PC-3 (cell line): ENCODE data around the gene FBF1. TPM values are rescaled to one million over a fixed set of nuclear protein-coding genes. Genes with fewer than 3 reads are reported as not detected.

Experiments
- ATAC-seq: fragments of 200-7000 bp; cut with Tn5 transposase; 2 replicates; pipeline ENCODE4 v1.9.1; 2020; ENCODE audit warnings: mild to moderate bottlenecking, moderate library complexity
- BruUV-seq: library from RNA; stranded (reverse); fragments of 400-500 nt; replicated peaks from 2 replicates; lab custom pipeline; 2021; lab: Mats Ljungman, UMichigan
- CTCF ChIA-PET: fragments of 300-600 bp; sonication (Branson Sonifier 250); formaldehyde crosslinking; loops from one replicate; lab custom pipeline; 2022; ENCODE audit warnings: antibody characterized with exemption; lab: Charles Lee
- POLR2A ChIA-PET: fragments of 300-600 bp; sonication (Branson Sonifier 250); formaldehyde crosslinking; loops from one replicate; lab custom pipeline; 2022; ENCODE audit warnings: antibody characterized with exemption; ENCODE audit not compliant: unreplicated experiment; lab: Charles Lee
- DNase-seq: peaks from one replicate; pipeline ENCODE4 v3.0.0-alpha.2; 2015
- H2AFZ ChIP-seq: fragments of 300-600 bp; sonication (generic); 2 replicates; pipeline ENCODE4 v1.6.0; 2016; ENCODE audit warnings: antibody characterized with exemption, low read length
- H3F3A ChIP-seq: fragments of 300-600 bp; sonication (generic); one replicate; pipeline ENCODE4 v1.6.0; 2017; ENCODE audit warnings: antibody characterized with exemption, low read length, control low read depth, mild to moderate bottlenecking; ENCODE audit not compliant: unreplicated experiment
- H3K27ac ChIP-seq: fragments of 300-600 bp; sonication (generic); 2 replicates; pipeline ENCODE4 v1.5.1; 2016; ENCODE audit warnings: mild to moderate bottlenecking, low read length
- H3K27me3 ChIP-seq: fragments of 300-600 bp; sonication (generic); 2 replicates; pipeline ENCODE4 v1.6.1; 2016; ENCODE audit warnings: low read length, mixed read lengths
- H3K36me3 ChIP-seq: fragments of 300-600 bp; sonication (generic); 2 replicates; pipeline ENCODE4 v1.6.1; 2016; ENCODE audit warnings: low read depth, mixed run types, low read length, mixed read lengths
- H3K4me1 ChIP-seq: fragments of 300-600 bp; sonication (generic); 2 replicates; pipeline ENCODE4 v1.5.1; 2016; ENCODE audit warnings: low read length; ENCODE audit not compliant: insufficient read depth
- H3K4me2 ChIP-seq: fragments of 300-600 bp; sonication (generic); 2 replicates; pipeline ENCODE4 v1.6.0; 2016; ENCODE audit warnings: low read length
- H3K4me3 ChIP-seq: fragments of 300-600 bp; sonication (generic); 2 replicates; pipeline ENCODE4 v1.5.1; 2016; ENCODE audit warnings: mild to moderate bottlenecking, low read length, mixed read lengths
- H3K79me2 ChIP-seq: fragments of 300-600 bp; sonication (generic); 2 replicates; pipeline ENCODE4 v1.6.1; 2017; ENCODE audit warnings: low read length, mixed read lengths
- H3K9ac ChIP-seq: fragments of 300-600 bp; sonication (generic); 2 replicates; pipeline ENCODE4 v1.6.0; 2016; ENCODE audit warnings: mild to moderate bottlenecking, low read length
- H3K9me2 ChIP-seq: fragments of 300-600 bp; sonication (generic); replicated peaks from 2 replicates; pipeline ENCODE4 v1.6.1; 2016; ENCODE audit warnings: mixed run types, low read length, mixed read lengths
- H3K9me3 ChIP-seq: fragments of 300-600 bp; sonication (generic); 2 replicates; pipeline ENCODE4 v1.6.1; 2016; ENCODE audit warnings: low read length, mixed read lengths
- H4K20me1 ChIP-seq: fragments of 300-600 bp; sonication (generic); 2 replicates; pipeline ENCODE4 v1.6.1; 2016; ENCODE audit warnings: low read length, mixed read lengths
- CTCF ChIP-seq: fragments of 300-600 bp; sonication (generic); conservative IDR thresholded peaks from 2 replicates; pipeline ENCODE4 v1.5.1; 2017; ENCODE audit warnings: antibody characterized with exemption, low read depth, mild to moderate bottlenecking, low read length
- EZH2 ChIP-seq: fragments of 300-600 bp; sonication (generic); IDR thresholded peaks from one replicate; pipeline ENCODE4 v1.6.1; 2017; ENCODE audit warnings: antibody characterized with exemption, mild to moderate bottlenecking, low read length; ENCODE audit not compliant: unreplicated experiment
- EZH2phosphoT487 ChIP-seq: fragments of 300-600 bp; sonication (generic); IDR thresholded peaks from 2 replicates; pipeline ENCODE4 v1.6.1; 2018; ENCODE audit warnings: mild to moderate bottlenecking, antibody characterized with exemption, low read length, borderline replicate concordance
- intact Hi-C: fragments of 100-400 bp; cut with micrococcal nuclease; formaldehyde crosslinking; loops from 2 replicates; pipeline ENCODE4 v1.9.0; 2023
- total RNA-seq: library from RNA; depleted of rRNA; stranded (reverse); fragments of >200 nt; gene quantifications from 2 replicates; pipeline ENCODE4 v1.2.3, GENCODE V29; 2014

Gene FBF1
- total RNA-seq, 1 experiment from 2014 or later = 39.2 TPM

DNA sequence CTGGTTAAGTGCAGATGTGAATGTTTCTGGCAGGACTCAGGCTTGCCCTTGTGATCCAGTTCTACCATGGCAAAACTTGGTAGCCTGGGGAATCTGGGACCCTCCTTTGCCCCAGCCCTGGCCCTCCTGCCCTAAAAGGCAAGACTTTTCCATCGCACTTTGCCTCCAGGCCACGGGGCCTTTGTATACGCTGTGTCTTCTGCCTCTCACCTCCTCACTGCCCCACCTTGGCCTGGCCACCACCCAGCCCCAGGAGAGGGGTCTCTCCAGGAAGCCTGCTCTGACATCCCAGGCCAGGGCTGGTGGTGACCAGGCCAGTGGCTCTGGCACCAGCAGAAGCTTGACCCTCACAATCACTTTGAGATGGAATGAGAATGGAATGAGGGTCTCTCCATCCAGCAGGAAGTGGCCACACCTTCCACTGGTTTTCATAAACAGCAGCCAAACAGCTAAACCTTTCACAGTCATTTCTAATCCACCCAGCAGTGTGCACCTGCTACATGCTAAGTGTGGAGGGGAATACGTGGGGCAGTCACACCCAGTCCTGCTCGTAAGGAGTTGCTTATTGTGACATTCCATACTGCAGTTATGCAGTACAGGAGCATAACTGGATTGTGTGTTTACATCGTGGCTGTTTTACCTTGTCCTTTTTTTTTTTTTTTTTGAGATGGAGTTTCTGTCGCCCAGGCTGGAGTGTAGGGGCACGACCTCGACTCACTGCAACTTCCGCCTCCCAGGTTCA, 34.5 kb downstream of the FBF1 start:
- intact Hi-C loops = loop anchor here (10.0 kb wide), 1 partner anchor 368 kb away; no protein-coding TSS in a partner anchor
- no peak overlapping the region for H3K4me2 ChIP-seq

GRCh38 chr17:75904749-75905521, 35.9 kb downstream of the FBF1 start, which contains the start of gene MRPL38:
MRPL38 (minus strand) TSS chr17:75904884; CDS start chr17:75904875, 9 bp downstream.
- Histone ChIP-seq H3K4me3 (peak within 1 kb of the TSS; percentile 78), H3K27me3 (no peaks in the 10 kb centered on the region), H3K9me3 (no peaks in the 10 kb centered on the region), H3K4me2 (peak within 1 kb of the TSS; percentile 89), H3K36me3 (peaks cover 19% of the 10 kb centered on the region; the same call in 1 of the 2 replicates), H3K4me1 (peaks cover 13% of the 10 kb centered on the region), H3F3A (no peaks in the 10 kb centered on the region), H3K27ac (peak within 1 kb of the TSS; percentile 64), H3K9ac (peak within 1 kb of the TSS; percentile 90), H4K20me1 (no peaks in the 10 kb centered on the region), H3K9me2 (no peaks in the 10 kb centered on the region), H2AFZ (peak within 1 kb of the TSS; percentile 92), H3K79me2 (peaks cover 26% of the 10 kb centered on the region)
- TF ChIP-seq CTCF (peak; percentile 95), EZH2 (no peak)
- ChIA-PET CTCF (interaction anchor here (0.6 to 1.2 kb wide), 11 partner anchors 8 to 226 kb away, joined by 3 to 10 read pairs (median 4); partner anchors contain the start of genes FBF1, TRIM65 and WBP2), POLR2A (interaction anchor here (0.5 to 1.0 kb wide), 6 partner anchors 24 to 125 kb away, joined by 3 to 8 read pairs (median 3); partner anchors contain the start of gene FBF1)
- intact Hi-C loops = loop anchor here (1.0 to 10.0 kb wide), 5 partner anchors 36 to 370 kb away; partner anchors contain the start of genes ACOX1, FBF1 and TEN1
- TSS peak; percentile 94 for BruUV-seq
- ATAC-seq (peak; percentile 98), DNase-seq (peak; percentile 99)

More for the DNA sequence above, 34.5 kb downstream of the FBF1 start:
- Histone ChIP-seq H2AFZ (no peak overlapping the region), H4K20me1 (no peaks in the 10 kb centered on the region), H3K36me3 (peaks cover 12% of the 10 kb centered on the region; the same call in 1 of the 2 replicates), H3K27ac (no peak overlapping the region), H3F3A (no peaks in the 10 kb centered on the region), H3K79me2 (peaks cover 26% of the 10 kb centered on the region), H3K9me3 (no peaks in the 10 kb centered on the region), H3K4me3 (no peak overlapping the region), H3K9ac (no peak overlapping the region), H3K9me2 (no peaks in the 10 kb centered on the region), H3K4me1 (peaks cover 13% of the 10 kb centered on the region), H3K27me3 (no peaks in the 10 kb centered on the region)
- ChIA-PET POLR2A (no interaction called here), CTCF (interaction anchor here (0.6 kb wide), 1 partner anchor 200 kb away, joined by 7 read pairs; no protein-coding TSS in a partner anchor)
- no TSS peak for BruUV-seq
- ATAC-seq = no peak
- no peak for TF ChIP-seq EZH2phosphoT487
- no peak for TF ChIP-seq EZH2
- no peak for TF ChIP-seq CTCF
- no peak for DNase-seq
